ENCODE results near the gene RNF181.

The RNF181 gene

DNA sequence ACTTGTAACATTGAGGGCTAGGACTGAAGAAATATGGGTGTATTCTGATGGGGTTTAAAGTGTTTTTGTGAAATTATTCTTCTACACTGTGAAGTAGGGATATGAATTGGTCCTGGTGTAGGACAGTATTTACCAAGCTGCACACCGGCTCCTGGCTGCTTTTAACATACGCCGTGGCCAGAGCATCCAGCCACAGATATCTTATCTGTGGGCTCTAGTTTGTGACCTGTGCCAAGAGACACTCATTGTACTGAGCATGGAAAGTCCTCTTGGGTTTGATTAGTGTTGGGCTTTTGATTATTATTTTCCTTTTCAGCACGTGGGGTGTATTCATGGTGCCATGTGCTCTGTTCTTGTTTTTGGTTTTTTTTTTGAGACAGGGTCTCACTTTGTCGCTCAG is 28.4 kb downstream of the RNF181 start:
- no peak overlapping the region for H3K4me3 Mint-ChIP-seq
- H3K4me1 Mint-ChIP-seq = peaks cover 18% of the 10 kb centered on the region
- DNase-seq = no peak
- H3K36me3 Mint-ChIP-seq = peaks cover 55% of the 10 kb centered on the region
- no peaks in the 10 kb centered on the region for H3K27me3 Mint-ChIP-seq
- no peaks in the 10 kb centered on the region for H3K9me3 Mint-ChIP-seq
- CTCF ChIA-PET = no interaction called here
- no peak overlapping the region for H3K27ac Mint-ChIP-seq

DNA sequence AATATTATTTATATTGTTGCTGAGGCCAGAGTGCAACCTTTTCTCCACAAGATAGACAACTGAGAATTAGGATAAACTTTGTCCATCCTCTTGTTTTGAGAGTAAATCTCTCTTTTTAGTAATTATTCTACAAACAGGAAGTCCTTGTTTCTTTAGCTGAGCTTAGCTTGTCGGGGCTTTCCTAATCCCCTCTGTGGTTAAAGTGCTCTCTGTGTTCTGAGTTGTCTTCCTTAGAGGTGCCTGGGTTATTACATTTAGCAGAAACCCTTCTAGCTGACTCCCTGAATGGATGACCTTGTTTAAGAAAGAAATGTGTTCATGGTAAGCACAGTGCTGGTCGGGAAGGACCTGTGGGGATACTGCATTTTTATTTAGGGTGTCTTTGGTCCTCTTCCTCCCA is 33.1 kb downstream of the RNF181 start:
- peaks cover 12% of the 10 kb centered on the region for H3K4me1 Mint-ChIP-seq
- peaks cover 59% of the 10 kb centered on the region for H3K36me3 Mint-ChIP-seq
- H3K27me3 Mint-ChIP-seq = no peaks in the 10 kb centered on the region
- DNase-seq = no peak
- CTCF ChIA-PET = interaction anchor here (1.0 to 2.1 kb wide), 2 partner anchors 9 to 15 kb away, joined by 3 to 15 read pairs; no protein-coding TSS in a partner anchor
- H3K9me3 Mint-ChIP-seq = no peaks in the 10 kb centered on the region
- peak overlapping the region; percentile 58 for H3K27ac Mint-ChIP-seq
- H3K4me3 Mint-ChIP-seq = no peak overlapping the region

DNA sequence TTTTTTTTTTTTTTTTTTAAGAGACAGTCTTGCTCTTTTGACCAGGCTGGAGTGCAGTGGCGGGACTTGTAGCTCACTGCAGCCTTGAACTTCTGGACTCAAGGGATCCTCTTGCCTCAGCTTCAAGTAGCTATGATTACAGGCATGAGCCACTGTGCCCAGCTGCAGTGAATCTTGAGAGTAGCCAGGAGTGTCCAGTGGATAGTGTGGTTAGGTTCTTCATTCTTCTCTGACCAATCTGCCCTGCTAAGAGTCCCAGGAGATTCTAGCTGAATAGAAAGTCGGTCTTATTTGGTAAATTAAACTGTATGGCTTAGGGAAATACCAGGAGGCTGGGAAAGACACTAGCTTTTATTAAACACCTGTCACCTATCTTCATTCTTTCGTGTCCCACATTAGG is 35.8 kb downstream of the RNF181 start:
- no peak for DNase-seq
- peaks cover 52% of the 10 kb centered on the region for H3K36me3 Mint-ChIP-seq
- H3K27ac Mint-ChIP-seq = peak overlapping the region; percentile 67
- H3K4me1 Mint-ChIP-seq = peaks cover 12% of the 10 kb centered on the region
- CTCF ChIA-PET = interaction anchor here (0.7 to 1.4 kb wide), 3 partner anchors 11 to 183 kb away, joined by 3 to 4 read pairs (median 3); no protein-coding TSS in a partner anchor
- H3K27me3 Mint-ChIP-seq = no peaks in the 10 kb centered on the region
- no peaks in the 10 kb centered on the region for H3K9me3 Mint-ChIP-seq
- H3K4me3 Mint-ChIP-seq = no peak overlapping the region

DNA sequence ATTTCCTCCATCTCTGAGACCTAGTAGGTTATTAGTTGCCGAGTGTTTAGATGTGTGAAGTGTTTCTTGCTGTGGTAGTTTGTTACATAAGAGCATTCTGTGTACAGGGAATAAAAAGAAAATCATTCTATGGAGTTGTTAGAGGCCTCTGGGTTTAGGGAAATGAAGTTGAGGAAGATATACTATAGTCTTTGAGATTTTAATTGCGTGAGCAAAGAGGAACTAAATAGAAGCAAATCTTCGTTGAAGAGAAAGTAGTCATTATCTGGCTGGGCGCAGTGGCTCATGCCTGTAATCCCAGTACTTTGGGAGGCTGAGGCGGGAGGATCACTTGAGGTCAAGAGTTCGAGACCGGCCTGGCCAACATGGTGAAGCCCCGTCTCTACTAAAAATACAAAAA is 39.5 kb downstream of the RNF181 start:
- Mint-ChIP-seq H3K27ac (no peak overlapping the region), H3K9me3 (no peaks in the 10 kb centered on the region), H3K36me3 (peaks cover 57% of the 10 kb centered on the region), H3K4me3 (no peak overlapping the region), H3K27me3 (no peaks in the 10 kb centered on the region), H3K4me1 (peaks cover 4% of the 10 kb centered on the region)
- CTCF ChIA-PET = interaction anchor here (1.5 to 5.0 kb wide), 5 partner anchors 14 to 179 kb away, joined by 5 to 39 read pairs (median 21); no protein-coding TSS in a partner anchor
- DNase-seq = no peak

DNA sequence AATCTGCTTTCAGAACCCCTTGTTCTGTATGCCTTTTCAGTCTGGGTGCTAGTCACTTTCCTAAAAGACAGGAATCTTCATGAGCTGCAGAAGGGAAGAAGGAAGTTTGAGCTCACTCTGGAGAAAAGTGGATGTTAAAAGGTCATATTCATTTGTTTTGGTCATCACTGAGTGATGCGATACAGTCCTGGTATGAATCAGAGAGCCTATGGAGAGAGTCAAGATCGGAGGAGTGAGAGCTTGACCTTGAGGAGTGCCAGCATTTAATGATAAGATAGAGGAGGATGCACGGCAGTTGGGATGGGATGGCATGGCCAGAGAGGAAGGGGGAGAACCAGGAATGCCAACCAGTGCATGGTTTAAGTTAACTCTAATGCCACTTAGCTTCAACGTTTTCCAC is 40.1 kb downstream of the RNF181 start:
- Mint-ChIP-seq H3K4me3 (no peak overlapping the region), H3K4me1 (peaks cover 4% of the 10 kb centered on the region), H3K27ac (peak overlapping the region; percentile 5), H3K27me3 (no peaks in the 10 kb centered on the region), H3K9me3 (no peaks in the 10 kb centered on the region), H3K36me3 (peaks cover 55% of the 10 kb centered on the region)
- CTCF ChIA-PET = interaction anchor here (0.7 to 5.0 kb wide), 10 partner anchors 13 to 178 kb away, joined by 3 to 39 read pairs (median 11); no protein-coding TSS in a partner anchor
- DNase-seq = no peak

DNA sequence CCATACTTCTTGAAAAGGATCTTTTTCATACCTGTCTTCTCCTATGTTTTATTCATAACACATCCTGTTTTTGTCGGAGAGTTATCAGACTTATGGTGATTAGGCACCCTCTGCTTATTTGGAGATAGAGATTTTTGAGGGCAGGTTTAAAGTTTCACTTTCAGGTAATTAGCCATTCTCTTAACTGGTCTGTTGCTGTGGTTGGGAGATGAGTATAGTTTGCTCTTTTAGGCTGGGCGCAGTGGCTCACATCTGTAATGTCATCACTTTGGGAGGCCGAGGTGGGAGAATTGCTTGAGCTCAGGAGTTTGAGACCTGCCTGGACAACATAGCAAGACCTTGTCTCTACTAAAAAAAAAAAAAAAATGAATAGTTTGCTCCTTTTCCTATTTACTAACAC is 47.2 kb downstream of the RNF181 start:
- H3K27me3 Mint-ChIP-seq = no peaks in the 10 kb centered on the region
- H3K9me3 Mint-ChIP-seq = no peaks in the 10 kb centered on the region
- H3K4me1 Mint-ChIP-seq = peaks cover 18% of the 10 kb centered on the region
- peaks cover 54% of the 10 kb centered on the region for H3K36me3 Mint-ChIP-seq
- no peak for DNase-seq
- no peak overlapping the region for H3K4me3 Mint-ChIP-seq
- peak overlapping the region; percentile 60 for H3K27ac Mint-ChIP-seq
- CTCF ChIA-PET = no interaction called here

DNA sequence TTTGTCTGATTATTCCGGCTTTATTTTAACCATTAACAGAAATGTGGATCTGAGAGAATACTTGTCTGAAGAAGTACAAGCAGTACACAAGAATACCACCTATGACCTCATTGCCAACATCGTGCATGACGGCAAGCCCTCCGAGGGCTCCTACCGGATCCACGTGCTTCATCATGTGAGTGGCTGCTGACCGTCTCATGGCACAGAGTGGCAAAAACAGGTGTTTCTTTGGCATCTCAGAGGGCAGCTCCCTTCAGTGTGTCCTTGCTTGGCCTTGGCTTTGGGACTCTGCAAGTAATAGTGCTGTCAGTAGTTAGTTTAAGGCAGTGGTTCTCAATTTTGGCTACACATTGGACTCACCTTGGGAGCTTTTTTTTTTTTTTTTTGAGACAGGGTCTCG is 49.4 kb downstream of the RNF181 start:
- no peak for DNase-seq
- H3K27ac Mint-ChIP-seq = no peak overlapping the region
- H3K36me3 Mint-ChIP-seq = peaks cover 63% of the 10 kb centered on the region
- no peaks in the 10 kb centered on the region for H3K27me3 Mint-ChIP-seq
- no peak overlapping the region for H3K4me3 Mint-ChIP-seq
- CTCF ChIA-PET = interaction anchor here (1.9 kb wide), 1 partner anchor 12 kb away, joined by 7 read pairs; no protein-coding TSS in a partner anchor
- H3K4me1 Mint-ChIP-seq = peaks cover 18% of the 10 kb centered on the region
- H3K9me3 Mint-ChIP-seq = no peaks in the 10 kb centered on the region

DNA sequence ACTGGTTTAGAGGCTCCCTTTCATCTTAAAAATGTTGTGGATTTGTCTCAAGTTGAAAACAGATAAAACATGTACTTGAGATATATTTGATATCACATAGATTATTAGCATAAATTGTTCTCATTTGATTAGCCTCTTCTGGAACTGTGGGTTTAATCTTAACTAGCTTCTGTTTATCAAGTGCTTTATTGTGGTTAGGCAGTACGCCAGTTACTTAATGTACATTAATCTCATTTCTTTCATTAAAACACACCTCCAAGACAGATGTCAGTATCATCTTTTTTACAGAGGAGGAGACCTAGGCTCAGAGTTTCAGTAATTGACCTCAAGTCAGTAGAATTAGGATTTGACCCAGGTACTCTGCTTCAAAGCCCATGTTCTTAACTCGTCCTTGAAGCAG is 50.6 kb downstream of the RNF181 start:
- H3K9me3 Mint-ChIP-seq = no peaks in the 10 kb centered on the region
- CTCF ChIA-PET = interaction anchor here (0.9 to 1.9 kb wide), 5 partner anchors 9 to 167 kb away, joined by 3 to 9 read pairs (median 5); no protein-coding TSS in a partner anchor
- H3K4me1 Mint-ChIP-seq = peaks cover 15% of the 10 kb centered on the region
- DNase-seq = no peak
- H3K4me3 Mint-ChIP-seq = no peak overlapping the region
- peaks cover 55% of the 10 kb centered on the region for H3K36me3 Mint-ChIP-seq
- no peak overlapping the region for H3K27ac Mint-ChIP-seq
- no peaks in the 10 kb centered on the region for H3K27me3 Mint-ChIP-seq
